Measurements from ENCODE around the gene SIGLEC11.
"Not testable (repeated sequence)": the region's sequence is repeated elsewhere in the genome, so short reads cannot be mapped to it uniquely, and the experiment has no call there.

Gene SIGLEC11

DNA sequence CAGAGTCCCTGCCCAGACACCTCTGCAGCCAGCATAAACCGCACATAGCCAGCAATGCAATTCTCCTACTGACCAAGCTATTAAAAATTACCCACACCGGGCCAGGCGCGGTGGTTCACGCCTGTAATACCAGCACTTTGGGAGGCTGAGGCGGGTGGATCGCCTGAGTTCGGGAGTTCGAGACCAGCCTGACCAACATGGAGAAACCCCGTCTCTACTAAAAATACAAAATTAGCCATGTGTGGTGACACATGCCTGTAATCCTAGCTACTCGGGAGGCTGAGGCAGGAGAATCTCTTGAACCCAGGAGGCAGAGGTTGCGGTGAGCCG, 36.1 kb downstream of the SIGLEC11 start:
- not testable (repeated sequence) for DNase-seq (ENCODE audit: low spot score)

DNA sequence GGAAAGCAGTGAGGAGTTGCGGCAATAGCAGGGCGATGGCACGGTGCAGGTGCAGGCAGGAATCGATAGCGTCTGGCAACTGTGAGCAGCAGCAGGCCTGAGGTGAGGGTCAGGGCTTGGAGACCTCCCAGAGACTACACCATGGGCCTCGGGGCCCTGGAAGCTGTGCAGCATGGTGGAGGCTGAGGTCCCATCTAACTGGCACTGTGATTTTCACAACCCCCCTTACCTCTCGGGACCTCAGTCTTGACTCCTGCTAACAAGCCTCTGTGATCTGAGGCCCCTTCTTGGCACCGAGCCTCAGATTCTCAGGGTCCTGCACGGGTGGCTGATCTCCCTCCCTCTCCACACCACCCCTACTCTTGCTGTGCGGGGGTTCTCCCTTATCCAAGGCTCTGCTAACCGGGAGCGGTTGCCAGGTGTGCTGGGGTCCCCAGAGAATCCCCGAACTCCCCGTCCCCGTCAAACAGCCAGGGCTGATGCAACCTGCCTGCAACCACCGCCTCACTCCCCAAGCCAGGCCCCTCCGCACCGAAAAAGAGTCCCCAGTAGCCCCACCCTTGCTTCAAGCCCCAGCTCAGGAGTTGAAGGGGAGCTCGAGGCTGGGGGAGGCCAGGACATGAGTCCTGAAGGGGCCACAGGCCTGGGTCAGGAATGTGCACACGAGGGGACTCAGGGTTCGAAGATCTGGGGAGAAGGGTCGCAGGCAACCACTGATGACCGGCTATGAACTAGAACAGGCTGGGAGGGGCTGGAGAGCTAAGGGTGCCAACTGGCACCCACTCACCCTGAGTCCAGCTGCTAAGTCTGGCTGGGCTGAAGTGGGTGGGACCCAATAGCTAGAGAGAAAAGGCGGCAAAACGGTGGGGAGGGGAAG, 36.7 kb downstream of the SIGLEC11 start:
- no peak for DNase-seq (ENCODE audit: low spot score)

DNA sequence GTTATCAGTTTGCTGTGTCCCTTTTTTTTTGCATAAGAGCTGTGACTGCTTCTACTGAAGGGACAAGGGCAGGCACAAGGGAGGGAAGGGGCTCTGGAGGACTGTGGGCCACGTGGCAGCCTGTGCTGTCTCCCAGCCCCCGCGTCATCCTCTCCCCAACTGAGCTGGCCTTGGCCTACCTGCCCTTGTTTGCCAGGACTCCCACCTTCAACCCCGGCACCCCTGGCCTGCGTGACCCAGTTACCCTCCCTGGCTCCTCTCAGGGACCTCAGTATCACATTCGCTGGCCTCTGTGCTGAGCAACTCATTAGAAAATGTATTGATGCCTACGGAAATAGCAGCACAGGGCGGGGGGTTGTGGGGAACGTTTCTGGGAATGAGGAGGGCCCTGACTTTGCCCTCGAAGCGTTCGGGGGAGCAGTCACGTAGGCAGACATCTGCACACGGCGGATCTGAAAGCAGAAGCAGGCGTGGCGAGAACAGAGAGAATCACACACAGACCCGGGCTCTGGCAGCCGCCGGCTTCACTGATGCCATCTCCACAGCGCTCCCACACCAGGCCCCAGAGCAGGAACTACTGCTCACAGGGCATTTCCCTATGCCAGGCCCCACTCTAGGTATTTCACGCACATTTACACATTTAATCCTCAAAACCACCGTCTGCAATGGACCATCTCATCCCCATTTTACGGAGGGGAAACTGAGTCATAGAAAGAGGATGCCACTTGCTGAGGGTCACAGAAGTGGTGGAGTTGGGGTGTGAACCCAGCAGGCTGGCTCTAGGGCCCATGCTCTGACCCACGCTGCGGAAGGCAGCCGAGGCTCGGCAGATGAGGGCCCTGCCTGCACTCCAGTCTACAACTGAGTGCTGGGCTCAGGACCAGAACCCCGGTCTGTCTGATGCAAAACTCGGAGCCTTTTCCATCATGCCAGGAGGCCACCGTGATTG, 37.6 kb downstream of the SIGLEC11 start:
- DNase-seq (ENCODE audit: low spot score), result no peak

DNA sequence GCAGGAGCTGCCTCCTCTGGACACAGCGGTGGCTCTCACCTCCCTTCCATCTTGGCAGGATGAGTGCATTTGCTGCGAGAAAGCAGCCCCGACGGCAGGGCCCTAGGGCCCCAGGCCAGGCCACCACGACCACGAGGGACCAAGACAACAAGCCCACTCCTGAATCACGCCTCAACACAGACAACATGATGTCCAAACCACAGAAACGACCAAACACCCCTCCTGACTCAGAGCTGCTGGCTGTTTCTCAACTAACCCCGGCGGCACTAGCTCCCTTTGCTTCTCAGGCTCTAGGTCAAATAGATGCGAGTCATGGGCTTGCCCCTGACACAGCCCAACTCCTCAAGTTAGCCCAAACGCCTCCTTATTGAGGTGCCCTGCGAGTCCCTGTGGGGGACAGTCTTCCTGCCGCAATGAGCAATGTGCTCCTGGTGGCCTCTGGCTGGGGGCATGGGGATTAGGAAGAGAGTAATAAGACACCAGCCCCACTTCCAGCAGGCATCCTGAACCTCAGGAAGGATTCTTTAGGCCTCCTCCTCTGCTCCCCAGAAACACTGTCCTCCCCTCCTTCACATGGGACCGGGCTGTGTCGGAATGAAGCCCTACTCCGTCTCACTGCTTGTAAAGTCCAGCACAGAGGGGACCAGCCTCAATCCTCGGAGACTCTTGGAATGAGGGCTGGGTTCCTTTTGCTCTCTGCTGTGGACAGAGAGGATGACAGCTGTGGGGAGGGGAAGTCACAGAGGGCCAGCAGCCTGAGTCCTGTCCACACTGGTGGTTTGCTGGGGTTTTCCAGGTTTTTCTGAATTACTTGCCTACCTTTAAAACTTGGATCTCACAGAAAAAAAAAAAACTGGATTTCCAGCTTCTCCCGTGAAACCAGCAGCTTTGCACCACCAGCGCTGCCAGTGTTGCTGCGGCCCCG, 38.8 kb downstream of the SIGLEC11 start:
- no peak for DNase-seq (ENCODE audit: low spot score)

DNA sequence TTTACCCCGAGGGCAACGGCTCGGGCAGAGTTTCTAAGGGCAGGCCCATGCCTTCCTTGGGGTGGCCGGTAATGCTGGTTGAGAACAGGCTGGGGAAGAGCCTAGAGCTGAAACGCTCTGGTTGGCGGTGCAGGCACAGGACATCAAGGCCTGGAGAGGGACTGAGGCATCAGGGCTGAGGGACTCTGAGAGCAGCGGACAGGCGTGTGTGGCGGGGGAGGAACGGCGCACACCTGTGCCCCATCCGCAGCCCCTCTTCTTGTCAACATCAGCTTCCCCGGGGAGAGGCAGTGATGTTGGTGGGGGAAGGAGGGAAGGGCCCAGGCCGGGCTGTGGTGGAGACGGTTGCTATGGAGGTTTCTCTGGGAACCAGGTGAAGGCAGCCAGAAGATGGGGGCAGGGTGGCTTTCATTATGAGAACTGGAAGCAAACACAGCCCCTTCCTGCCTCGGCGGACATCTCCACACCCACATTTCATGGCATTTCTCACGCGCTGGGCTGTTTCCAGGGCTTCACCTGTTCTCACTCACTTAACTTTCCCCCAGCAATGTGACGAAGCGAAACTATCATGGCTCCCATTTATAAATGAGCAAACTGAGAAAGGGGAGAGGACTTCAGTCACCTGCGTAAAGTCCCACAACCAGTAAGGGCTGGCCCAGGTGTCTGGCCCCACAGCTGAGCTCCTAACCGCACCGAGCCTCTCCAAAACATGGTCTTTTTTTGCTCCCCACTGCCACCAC, 40.2 kb downstream of the SIGLEC11 start:
- DNase-seq (ENCODE audit: low spot score), result no peak

DNA sequence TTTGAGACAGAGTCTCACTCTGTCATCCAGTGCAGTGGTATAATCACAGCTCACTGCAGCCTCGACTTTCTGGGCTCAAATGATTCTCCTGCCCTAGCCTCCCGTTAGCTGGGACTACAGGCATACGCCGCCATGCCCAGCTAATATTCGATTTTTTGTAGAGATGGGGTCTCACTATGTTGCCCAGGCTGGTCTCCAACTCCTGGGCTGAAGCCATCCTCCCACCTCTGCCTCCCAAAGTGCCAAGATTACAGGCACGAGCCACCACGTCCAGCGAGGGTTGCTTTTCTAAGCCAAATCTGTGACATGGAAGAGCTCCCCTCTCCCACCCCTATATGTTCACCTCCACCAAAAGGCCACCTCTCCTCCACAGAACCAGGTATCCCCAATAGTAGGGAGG, 42.9 kb downstream of the SIGLEC11 start:
- no peak for DNase-seq (ENCODE audit: low spot score)

DNA sequence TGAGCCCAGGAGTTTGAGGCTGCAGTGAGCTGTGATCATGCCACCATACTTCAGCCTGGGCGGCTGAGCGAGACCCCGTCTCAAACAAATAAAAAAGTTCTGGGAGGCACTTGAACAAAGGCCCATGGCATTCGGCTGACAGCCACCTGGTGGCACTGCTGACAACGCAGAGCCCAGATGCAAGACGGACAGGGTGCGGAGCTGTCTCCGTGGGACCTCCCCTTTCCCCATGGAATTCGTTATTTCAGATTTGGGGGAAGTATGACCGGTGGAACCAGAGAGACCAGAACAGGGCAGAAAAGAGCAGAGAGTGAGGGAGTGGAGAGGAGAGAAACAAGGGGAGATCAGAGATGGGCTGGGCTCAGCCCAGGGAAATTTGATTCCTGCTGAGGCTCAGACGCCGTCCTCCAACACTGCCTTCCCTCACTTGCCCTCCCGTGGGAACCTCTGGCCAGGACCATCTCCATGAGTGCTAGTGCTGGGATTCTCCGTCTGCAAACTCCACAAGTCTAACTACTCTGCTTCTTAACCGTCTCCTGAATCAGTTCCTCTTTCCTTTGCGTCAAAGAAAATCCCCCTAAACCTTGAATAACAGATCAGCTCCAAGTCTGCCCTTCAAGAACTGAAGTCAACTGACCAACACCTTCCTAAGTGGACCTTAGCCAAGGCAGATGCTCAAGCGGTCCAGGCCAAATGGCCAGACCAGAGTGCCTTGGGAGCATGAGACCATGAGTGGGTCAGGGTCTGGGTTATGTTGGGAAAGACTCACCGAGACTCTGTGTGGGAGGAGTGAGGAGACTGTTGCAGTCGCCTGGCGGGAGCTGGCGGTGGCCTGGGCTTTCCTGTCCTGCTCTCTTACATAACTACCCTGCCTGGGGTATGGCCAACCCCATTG, 43.9 kb downstream of the SIGLEC11 start:
- peak; percentile 29 for DNase-seq (ENCODE audit: low spot score)

DNA sequence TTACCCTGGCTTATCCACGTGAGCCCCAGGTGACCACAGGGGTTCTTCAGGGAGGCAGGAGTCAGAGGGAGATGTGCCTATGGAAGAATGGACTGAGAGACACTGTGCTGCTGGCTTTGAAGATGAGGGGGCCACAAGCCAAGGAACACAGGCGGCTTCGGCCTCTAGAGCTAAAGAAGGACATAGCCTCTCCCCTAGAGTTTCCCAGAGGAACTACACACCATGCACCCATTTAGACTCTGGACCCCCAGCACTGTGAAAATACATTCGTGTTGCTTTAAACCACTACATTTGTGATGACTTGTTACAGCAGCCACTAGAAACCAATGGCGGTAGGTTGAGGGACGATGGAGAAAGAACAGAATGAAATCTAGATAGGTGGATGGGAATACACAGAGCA, 45.7 kb downstream of the SIGLEC11 start:
- no peak for DNase-seq (ENCODE audit: low spot score)

DNA sequence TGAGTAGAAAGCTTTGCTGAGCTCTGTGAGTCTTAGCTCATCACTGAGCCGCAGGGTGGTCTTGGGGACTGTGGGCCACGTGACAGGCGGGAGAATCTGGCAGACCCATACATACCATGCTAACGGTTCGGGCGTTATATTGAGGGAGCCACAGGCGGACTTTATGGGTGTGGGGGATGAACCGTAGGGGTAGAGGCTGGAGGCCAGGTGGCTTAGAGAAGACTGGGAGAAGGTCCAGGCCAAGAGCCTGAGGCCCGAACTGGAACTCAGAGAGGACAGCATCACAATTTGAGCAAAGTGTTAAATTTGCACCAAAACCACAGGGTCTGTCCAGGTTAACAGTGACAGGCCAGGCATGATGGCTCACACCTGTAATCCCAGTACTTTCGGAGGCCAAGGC, 47.3 kb downstream of the SIGLEC11 start:
- no peak for DNase-seq (ENCODE audit: low spot score)

DNA sequence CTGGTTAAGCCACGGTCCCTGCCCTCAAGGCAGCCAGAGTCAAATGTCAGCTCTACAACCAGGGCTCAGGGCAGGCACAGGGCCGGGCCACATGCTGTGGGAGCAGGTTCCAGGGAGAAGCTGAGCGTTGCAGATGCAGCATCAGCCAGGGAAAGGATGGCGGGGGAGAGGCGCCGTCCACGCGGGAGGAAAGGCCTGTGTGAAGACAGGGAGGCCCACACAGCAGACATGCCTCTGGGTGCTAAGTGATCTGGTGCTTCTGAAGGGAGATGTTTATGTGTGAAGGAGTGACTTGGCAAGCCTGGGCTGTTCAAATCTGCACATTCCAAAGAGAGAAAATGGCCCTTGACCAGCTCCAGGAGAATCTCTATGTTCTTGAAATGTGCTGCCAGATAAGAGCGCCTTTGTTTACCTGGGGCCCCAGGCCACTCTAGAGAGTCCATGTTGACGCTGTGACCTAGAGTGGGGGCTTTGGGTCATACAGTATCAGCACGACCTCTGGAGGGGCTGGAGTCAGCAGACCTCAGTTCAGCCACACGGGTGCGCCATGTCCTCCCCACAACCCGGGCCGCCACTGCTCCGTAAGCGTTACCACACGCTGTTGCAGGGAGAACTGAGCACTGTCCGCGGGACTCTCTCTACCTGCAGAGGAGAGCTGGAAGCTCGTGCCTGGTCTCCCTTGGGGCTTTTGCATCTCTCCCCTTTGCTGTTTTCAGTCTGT, 47.8 kb downstream of the SIGLEC11 start:
- no peak for DNase-seq (ENCODE audit: low spot score)

DNA sequence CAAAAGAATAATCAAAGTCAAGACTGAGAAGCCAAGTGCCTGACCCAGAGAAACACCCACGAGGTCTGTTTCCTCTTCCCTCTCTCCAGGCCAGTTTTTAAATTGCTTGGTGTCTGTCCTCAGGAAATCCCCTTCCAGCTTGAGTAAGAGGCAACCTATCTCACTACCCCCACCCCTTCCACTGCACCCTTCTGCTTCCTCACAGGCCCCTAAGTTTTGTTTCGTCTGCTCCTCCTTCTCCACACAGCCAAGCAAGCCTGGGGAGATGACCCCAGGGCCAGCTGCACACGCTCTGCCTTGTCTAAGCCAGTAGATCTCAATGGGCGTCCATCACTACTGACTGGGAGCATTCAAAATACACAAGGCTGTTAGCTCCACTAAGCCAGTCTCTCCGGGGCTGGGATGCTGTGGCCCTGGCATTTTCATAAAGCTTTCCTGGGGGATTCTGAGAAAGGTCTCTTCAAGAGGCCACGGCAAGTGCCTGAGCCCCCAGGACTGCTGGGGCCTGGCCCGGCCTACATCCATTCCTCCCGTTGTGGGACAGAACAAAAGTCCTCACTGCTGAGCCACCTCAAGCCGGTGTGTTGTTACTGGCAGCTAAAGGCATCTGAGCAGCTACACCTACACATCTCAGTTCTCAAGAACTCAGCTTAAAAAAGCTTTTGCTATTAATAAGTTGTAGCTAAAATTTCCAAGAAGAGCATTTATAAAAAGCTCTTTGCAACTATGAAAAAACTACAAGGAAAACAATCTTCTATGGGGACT, 49.4 kb downstream of the SIGLEC11 start:
- DNase-seq (ENCODE audit: low spot score), result no peak

DNA sequence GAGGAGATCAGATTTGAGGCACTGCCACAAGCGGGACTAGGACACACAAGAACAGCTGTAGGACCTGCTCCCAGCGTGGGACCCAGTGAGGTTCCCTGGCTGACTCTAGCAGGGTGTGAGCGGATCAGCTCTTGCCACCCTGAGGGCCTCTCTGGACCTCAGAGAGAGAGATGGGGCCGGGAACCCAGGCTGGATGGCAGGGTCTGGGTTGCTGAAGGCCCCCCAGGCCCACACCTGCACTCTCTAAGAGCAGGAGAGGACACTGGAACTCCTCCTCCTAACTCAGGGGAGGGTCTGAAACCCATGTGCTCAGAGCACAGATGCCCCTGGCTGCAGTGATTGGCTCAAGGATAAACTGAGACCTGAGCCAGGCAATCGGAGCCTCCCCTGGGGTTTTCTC, 50.8 kb downstream of the SIGLEC11 start:
- DNase-seq (ENCODE audit: low spot score), result no peak

DNA sequence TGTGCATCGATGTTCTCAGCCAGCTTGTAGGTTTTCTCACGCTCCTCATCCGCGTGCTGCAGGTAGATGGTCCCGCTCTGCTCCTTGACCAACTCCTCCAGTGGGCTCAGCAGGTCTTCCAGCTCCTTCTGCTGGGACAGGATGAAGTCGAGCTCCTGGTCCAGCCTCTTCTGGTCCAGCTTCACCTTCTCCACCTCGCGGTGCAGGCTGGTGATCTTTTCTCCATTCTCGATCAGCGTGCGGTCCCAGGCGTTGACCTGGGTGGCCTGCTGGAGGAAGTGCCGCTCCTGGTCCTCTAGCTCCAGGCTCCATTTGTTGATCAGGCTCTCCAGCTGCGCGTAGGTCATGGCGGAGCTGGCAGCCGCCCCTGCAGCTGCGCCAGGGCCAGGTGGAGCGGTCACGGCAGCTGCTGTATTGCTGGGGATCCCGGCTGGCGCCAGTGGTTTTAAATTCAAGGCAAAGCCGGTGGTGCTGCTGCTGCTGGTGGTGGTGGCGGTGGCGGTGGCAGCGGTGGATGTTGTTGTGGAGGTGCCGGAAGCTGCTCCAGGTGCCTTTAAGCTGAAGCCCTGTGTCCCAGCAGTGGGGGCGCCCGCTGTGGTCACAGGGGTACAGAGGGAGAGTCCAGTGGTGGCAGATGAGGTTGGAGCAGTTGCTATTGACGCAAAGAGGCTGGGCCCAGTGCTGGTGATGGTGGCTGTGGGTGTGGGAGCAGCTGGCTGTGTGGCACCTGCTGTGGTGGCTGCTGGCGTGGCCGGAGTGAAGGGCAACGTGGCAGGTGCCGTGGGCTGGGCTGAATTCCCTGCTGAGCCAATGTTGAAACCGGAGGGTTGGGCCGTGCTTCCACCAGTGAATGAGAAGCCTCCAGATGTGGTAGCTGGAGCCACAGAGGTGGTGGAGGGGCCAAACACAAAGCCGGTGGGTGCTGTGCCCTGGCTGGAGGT, 52.2 kb downstream of the SIGLEC11 start:
- no peak for DNase-seq (ENCODE audit: low spot score)

DNA sequence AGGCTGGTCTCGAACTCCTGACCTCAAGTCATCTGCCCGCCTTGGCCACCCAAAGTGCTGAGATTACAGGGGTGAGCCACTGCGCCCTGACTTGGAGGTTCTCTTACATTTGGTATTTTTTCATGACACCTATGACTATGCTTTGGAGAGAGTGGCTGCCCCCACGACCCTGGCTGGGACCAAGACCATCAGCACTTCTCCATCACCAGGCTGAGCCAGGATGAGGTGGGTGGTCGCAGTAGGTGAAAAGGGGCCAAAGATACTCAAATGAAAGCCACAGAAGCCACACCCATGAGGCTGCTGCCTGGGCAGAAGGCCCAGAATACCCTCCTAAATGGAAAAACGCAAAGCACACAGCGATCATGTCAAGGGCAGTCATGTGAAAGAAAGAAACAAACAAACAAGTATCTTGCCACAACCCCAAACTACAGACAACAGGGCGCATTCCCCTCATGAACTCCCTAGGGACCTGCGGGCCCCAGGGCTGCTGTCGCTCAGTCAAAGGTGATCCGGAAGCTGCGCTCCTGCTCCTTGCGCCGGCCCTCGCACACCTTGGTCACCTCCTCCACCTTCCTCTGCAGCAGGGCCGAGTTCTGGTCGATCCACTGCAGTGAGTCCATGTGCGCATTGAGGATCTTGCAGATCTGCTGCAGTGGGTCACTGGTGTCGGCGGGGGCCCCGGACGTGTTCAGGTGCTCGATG, 53.1 kb downstream of the SIGLEC11 start:
- no peak for DNase-seq (ENCODE audit: low spot score)

DNA sequence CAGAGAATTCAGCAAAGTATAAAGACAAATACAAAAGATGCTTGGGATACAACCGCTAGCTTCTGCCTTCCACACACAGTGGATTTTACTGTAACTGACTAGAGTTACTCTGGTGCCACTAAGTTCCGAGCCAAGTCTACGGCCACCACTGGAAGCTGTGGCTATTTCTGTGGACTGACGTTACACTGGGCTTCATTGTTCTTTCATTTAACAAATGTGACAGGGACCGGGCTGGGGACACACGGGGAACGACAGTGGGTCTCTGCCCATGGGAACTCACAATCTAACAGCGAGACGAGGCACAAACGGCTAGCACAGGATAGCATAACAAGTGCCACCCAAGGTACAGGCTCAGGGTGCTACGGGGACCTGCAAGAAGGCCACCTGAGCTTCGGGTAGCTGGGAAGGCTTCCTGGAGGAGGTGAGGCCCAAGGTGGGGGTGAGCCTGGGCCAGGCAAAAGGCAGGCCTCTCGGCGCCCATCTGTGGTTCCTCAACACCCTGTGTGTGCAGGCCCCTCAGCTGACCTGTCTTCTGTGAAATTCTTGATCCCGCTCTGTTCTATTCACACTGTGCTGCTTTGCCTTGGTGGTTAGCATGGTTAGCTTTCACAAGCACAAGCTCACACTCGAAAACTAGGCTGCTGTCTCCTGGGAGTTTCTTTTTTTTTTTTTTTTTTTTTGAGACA, 54.0 kb downstream of the SIGLEC11 start:
- DNase-seq (ENCODE audit: low spot score), result no peak

DNA sequence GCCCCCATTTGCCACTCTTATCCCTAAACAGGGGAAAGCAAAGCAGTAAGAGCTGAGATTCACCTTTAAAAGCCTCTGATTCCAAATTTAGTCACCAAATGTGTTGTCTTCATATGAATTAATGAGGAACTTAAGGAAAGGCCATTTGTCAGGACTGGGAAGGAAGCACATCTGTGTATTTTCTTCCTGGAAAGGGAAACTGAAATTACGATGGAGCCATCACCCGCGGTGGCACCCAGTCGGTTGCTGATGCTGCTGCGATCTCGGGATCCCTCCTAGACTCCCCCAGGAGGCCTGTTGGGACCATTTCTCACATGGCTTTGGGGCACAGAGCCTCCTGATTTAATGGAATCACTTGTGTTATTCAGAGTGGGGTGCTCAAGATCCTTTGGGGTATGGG, 56.8 kb downstream of the SIGLEC11 start:
- no peak for DNase-seq (ENCODE audit: low spot score)
